GM12873 (cell line): ENCODE results near the gene DPP9.

Experiments used
- CTCF ChIP-seq: IDR thresholded peaks from 2 replicates; pipeline ENCODE4 v1.5.1; 2012; ENCODE audit warnings: low read depth, mild to moderate bottlenecking, moderate library complexity, low read length, control low read depth; ENCODE audit not compliant: insufficient read depth; ENCODE audit errors: missing control alignments

The DPP9 gene

GRCh38 chr19:4703671-4704316 is 19.8 kb downstream of the DPP9 start:
- no peak for TF ChIP-seq CTCF

- no peak for TF ChIP-seq CTCF
Observed at GRCh38 chr19:4702764-4703163, 20.9 kb downstream of the DPP9 start.

DNA sequence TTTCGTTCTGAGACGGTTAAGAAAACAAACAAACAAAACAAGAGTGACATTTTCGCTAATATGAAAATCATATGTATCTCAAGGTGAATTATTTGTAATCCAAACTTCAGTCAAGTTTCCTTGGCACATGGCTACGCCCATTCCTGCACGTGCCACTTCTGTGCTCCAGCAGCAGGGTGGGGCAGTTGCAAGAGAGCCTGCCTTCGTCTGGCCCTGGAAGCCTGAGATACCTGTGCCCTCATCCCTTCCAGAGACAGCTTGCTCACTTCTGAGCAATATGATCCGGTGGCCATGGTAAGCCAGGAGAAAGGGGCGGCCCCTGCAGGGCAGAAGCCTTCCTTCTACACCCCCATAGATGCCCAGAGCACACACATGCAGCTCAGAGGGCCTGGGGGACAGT is 22.1 kb downstream of the DPP9 start:
- no peak for TF ChIP-seq CTCF

GRCh38 chr19:4700693-4700970 is 23.0 kb downstream of the DPP9 start:
- no peak for TF ChIP-seq CTCF

GRCh38 chr19:4699826-4700692 is 23.6 kb downstream of the DPP9 start:
- no peak for TF ChIP-seq CTCF

- TF ChIP-seq CTCF = no peak
Observed at GRCh38 chr19:4697304-4697703, 26.3 kb downstream of the DPP9 start.

DNA sequence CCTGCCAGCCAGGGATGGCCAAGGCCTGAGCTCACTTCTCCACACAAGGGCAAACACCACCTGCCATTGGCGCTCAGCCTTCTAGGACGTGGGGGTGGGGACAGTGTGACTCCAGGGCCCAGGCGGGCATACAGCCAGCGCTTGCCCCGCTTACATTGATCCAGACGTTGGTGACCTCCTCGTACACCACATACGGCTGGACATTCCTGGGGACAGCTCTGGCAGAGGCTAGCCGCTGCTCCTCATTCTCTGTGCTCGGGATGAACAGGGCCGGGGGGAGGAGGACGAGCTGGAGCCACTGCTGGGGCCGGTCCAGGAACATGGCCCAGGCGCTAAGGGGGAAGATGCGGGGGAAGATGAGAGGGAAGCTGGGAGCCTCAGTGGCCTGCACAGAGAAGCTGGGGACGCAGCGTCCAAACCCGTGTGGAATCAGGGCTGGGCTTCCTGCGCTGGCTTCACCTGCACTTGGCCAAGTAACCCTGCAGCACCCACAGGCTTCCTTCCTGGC is 28.4 kb downstream of the DPP9 start:
- no peak for TF ChIP-seq CTCF
